ENCODE data around the gene LIMK2.
A peak's percentile ranks its signal among the peaks of the same experiment; 100 is the strongest.

GRCh38 chr22:31313366-31314147 is 101.5 kb downstream of the LIMK2 start:
- peak; percentile 65 to 84 for TF ChIP-seq EP300 (IDR thresholded peaks at IDR 0.05)
- TF ChIP-seq CTCF (IDR thresholded peaks at IDR 0.05) = peak; percentile 86 to 93 (median 87)
